PC-9 (cell line): Measurements from ENCODE around the gene LIN37. TPM values are rescaled to one million over a fixed set of nuclear protein-coding genes. Genes with fewer than 3 reads are reported as not detected.

Source experiments
- BruUV-seq: library from RNA; stranded (reverse); fragments of 400-500 nt; replicated peaks from 2 replicates; lab custom pipeline; 2021; lab: Mats Ljungman, UMichigan
- CTCF ChIA-PET: fragments of 300-600 bp; sonication (Branson Sonifier 250); formaldehyde crosslinking; loops from one replicate; lab custom pipeline; 2022; ENCODE audit warnings: antibody characterized with exemption; lab: Charles Lee
- POLR2A ChIA-PET: fragments of 300-600 bp; sonication (Branson Sonifier 250); formaldehyde crosslinking; loops from one replicate; lab custom pipeline; 2022; ENCODE audit warnings: antibody characterized with exemption; ENCODE audit not compliant: unreplicated experiment; lab: Charles Lee
- DNase-seq, 2 experiments: peaks; one replicate each; pipeline versions ENCODE4 v3.0.0 to v3.0.0-alpha.2; 2015 to 2022; ENCODE audit warnings: mixed read lengths in 1 of 2
- H2AFZ ChIP-seq: fragments of 200-600 bp; sonication (generic); 2 replicates; pipeline ENCODE4 v1.8.1; 2017; ENCODE audit warnings: antibody characterized with exemption
- H3F3A ChIP-seq: fragments of 200-600 bp; sonication (generic); 2 replicates; pipeline ENCODE4 v1.8.1; 2017; ENCODE audit warnings: antibody characterized with exemption, mild to moderate bottlenecking, low read depth; ENCODE audit not compliant: insufficient read depth
- H3K27ac ChIP-seq: fragments of 200-600 bp; sonication (generic); 2 replicates; pipeline ENCODE4 v1.6.1; 2016; ENCODE audit warnings: mixed run types
- H3K27me3 ChIP-seq: fragments of 200-600 bp; sonication (generic); 2 replicates; pipeline ENCODE4 v1.6.1; 2016; ENCODE audit warnings: low read depth, mixed run types; ENCODE audit not compliant: insufficient read depth
- H3K36me3 ChIP-seq: fragments of 200-600 bp; sonication (generic); 2 replicates; pipeline ENCODE4 v1.6.1; 2016; ENCODE audit warnings: low read depth, mixed run types
- H3K4me1 ChIP-seq: fragments of 200-600 bp; sonication (generic); replicated peaks from 2 replicates; pipeline ENCODE4 v1.6.1; 2016; ENCODE audit warnings: mixed run types; ENCODE audit not compliant: insufficient read depth
- H3K4me2 ChIP-seq: fragments of 200-600 bp; sonication (generic); 2 replicates; pipeline ENCODE4 v1.6.1; 2017; ENCODE audit warnings: mixed run types
- H3K4me3 ChIP-seq: fragments of 200-600 bp; sonication (generic); 2 replicates; pipeline ENCODE4 v1.6.1; 2016; ENCODE audit warnings: mixed run types
- H3K79me2 ChIP-seq: fragments of 200-600 bp; sonication (generic); 2 replicates; pipeline ENCODE4 v1.6.1; 2017; ENCODE audit warnings: low read depth, mixed run types
- H3K9me2 ChIP-seq: fragments of 200-600 bp; sonication (generic); 2 replicates; pipeline ENCODE4 v1.8.1; 2017; ENCODE audit warnings: mild to moderate bottlenecking; ENCODE audit not compliant: insufficient read depth
- H3K9me3 ChIP-seq: fragments of 200-600 bp; sonication (generic); 2 replicates; pipeline ENCODE4 v1.8.1; 2016; ENCODE audit warnings: low read depth; ENCODE audit not compliant: insufficient read depth
- H4K20me1 ChIP-seq: fragments of 200-600 bp; sonication (generic); 2 replicates; pipeline ENCODE4 v1.8.1; 2017; ENCODE audit not compliant: insufficient read depth
- CTCF ChIP-seq: fragments of 200-600 bp; sonication (generic); conservative IDR thresholded peaks from 2 replicates; pipeline ENCODE4 v1.6.1; 2017; ENCODE audit warnings: mixed run types, antibody characterized with exemption, mild to moderate bottlenecking, moderate library complexity
- EZH2 ChIP-seq: fragments of 200-600 bp; sonication (generic); IDR thresholded peaks from 2 replicates; pipeline ENCODE4 v1.8.0; 2017; ENCODE audit warnings: antibody characterized with exemption, low read depth
- intact Hi-C: fragments of 100-400 bp; cut with micrococcal nuclease; formaldehyde crosslinking; loops from one replicate; pipeline ENCODE4 v1.10.0; 2022; ENCODE audit not compliant: unreplicated experiment
- total RNA-seq: library from RNA; stranded (reverse); gene quantifications from 2 replicates; pipeline ENCODE4 v1.2.3, GENCODE V29; 2021

Gene LIN37
- total RNA-seq, 1 experiment from 2014 or later, result 17.0 TPM

DNA sequence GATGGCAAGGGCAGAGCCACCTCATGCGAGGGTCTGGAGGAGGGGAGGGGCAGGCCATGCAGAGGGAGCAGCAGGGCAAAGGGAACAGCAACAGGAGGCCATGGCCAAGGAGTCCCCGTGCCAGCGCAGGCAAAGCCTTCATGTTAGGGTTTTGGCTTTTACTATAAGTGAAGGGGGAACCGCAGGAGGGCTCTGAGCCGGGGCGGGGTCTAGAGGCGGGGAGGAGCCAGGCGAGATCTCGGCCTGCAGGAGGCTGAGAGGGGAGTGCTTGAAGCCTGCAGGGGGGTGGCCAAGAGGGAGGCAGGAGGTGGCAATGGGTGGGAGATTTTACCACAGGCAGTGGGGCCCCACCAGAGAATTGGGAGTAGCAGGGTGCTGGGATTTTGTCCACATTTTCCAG lies 33.3 kb downstream of the LIN37 start:
- DNase-seq, result no peak
- ChIA-PET POLR2A (no interaction called here), CTCF (no interaction called here)
- intact Hi-C loops, result no loop called here
- no peaks in the 10 kb centered on the region for H3K36me3 ChIP-seq
- H3K27ac ChIP-seq, result no peak overlapping the region
- H3K4me1 ChIP-seq, result no peaks in the 10 kb centered on the region
- no peak overlapping the region for H3K4me3 ChIP-seq
- H3K9me3 ChIP-seq, result no peaks in the 10 kb centered on the region
- no peaks in the 10 kb centered on the region for H4K20me1 ChIP-seq
- H3K79me2 ChIP-seq, result no peaks in the 10 kb centered on the region
- no peak overlapping the region for H2AFZ ChIP-seq
- H3F3A ChIP-seq, result 0 out of 2 replicates have a peak, but pooled peaks cover 4% of the 10 kb centered on the region
- no peaks in the 10 kb centered on the region for H3K9me2 ChIP-seq
- no peaks in the 10 kb centered on the region; the same call in 1 of the 2 replicates for H3K27me3 ChIP-seq
- BruUV-seq, result no TSS peak
- TF ChIP-seq CTCF, result no peak
- TF ChIP-seq EZH2, result no peak
- no peak overlapping the region for H3K4me2 ChIP-seq

DNA sequence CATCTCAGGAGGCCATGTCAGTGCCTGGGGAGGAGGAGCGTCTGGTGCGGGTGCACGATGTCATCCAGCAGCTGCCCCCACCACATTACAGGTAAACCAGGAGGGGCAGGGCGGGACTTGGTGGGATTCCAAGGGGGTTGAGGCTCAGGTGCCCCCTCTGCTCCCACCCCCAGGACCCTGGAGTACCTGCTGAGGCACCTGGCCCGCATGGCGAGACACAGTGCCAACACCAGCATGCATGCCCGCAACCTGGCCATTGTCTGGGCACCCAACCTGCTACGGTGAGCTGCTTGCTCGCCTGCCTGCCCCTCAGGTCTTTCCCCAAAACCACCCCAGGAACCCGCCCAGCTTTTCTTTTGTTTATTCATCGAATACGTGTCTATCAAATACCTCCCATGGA lies 34.2 kb downstream of the LIN37 start:
- TF ChIP-seq EZH2 (no peak), CTCF (no peak)
- ChIA-PET POLR2A (no interaction called here), CTCF (no interaction called here)
- H4K20me1 ChIP-seq, result no peaks in the 10 kb centered on the region
- no peak overlapping the region for H2AFZ ChIP-seq
- no peak overlapping the region for H3K4me2 ChIP-seq
- H3F3A ChIP-seq, result 0 out of 2 replicates have a peak, but pooled peaks cover 4% of the 10 kb centered on the region
- H3K4me1 ChIP-seq, result no peaks in the 10 kb centered on the region
- intact Hi-C loops, result no loop called here
- no peaks in the 10 kb centered on the region for H3K79me2 ChIP-seq
- H3K27ac ChIP-seq, result no peak overlapping the region
- H3K4me3 ChIP-seq, result no peak overlapping the region
- H3K9me3 ChIP-seq, result no peaks in the 10 kb centered on the region
- no peaks in the 10 kb centered on the region for H3K36me3 ChIP-seq
- BruUV-seq, result no TSS peak
- DNase-seq, result no peak
- peaks cover 8% of the 10 kb centered on the region; the same call in 1 of the 2 replicates for H3K27me3 ChIP-seq
- H3K9me2 ChIP-seq, result no peaks in the 10 kb centered on the region

DNA sequence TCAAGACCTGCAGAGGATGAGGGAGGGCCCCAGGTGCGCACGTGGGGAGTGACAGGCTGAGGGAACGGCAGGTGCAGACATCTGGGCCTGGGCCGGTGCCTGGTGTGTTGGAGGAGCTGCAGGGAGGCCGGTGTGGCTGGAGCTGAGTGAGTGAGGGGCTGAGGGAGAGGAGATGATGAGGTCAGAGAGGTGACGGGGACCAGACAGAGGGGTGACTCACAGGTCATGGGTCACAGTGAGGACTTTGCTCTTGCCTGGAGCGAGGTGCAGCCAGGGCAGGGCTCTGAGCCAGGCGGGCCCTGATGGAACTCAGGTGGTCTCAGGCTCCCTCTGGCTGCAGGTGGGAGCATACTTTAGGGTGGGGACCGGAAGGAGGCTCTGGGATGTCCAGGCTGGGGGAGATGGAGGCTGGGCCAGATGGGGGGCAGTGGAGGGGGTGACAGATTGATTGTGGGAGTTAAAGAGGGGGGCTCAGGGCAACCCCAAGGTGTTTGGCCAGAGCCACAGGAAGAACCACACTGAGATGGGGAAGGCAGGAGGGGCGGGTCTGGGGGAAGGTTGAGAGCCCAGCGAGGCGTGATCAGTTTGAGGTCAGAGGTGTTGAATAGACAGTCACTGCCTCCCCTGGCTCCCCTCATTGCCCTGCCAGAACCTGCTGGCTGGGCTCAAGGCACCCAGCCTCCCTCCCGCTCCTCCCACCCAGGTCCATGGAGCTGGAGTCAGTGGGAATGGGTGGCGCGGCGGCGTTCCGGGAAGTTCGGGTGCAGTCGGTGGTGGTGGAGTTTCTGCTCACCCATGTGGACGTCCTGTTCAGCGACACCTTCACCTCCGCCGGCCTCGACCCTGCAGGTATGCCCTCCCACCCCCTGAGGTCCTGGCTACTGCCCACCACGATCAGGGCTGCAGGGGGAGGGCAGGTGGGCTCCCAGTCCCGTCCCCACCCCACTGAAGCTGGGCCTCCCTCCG lies 35.4 kb downstream of the LIN37 start:
- BruUV-seq, result no TSS peak
- intact Hi-C loops, result no loop called here
- Histone ChIP-seq H3K9me3 (no peaks in the 10 kb centered on the region), H2AFZ (no peak overlapping the region), H3K27ac (no peak overlapping the region), H3K79me2 (no peaks in the 10 kb centered on the region), H3K4me3 (no peak overlapping the region), H3F3A (0 out of 2 replicates have a peak, but pooled peaks cover 4% of the 10 kb centered on the region), H3K4me1 (no peaks in the 10 kb centered on the region), H3K9me2 (no peaks in the 10 kb centered on the region), H4K20me1 (no peaks in the 10 kb centered on the region), H3K27me3 (peaks cover 12% of the 10 kb centered on the region), H3K36me3 (no peaks in the 10 kb centered on the region), H3K4me2 (no peak overlapping the region)
- POLR2A ChIA-PET, result interaction anchor here (0.6 to 0.7 kb wide), 2 partner anchors 36 to 148 kb away, joined by 3 to 10 read pairs; no protein-coding TSS in a partner anchor
- DNase-seq, result no peak
- TF ChIP-seq EZH2, result no peak
- no peak for TF ChIP-seq CTCF
- CTCF ChIA-PET, result interaction anchor here (0.6 kb wide), 2 partner anchors 33 to 102 kb away, joined by 5 to 7 read pairs; no protein-coding TSS in a partner anchor
